Heart left ventricle (tissue), 16 donors: ENCODE results near the gene TMC5. TPM values are rescaled to one million over a fixed set of nuclear protein-coding genes. Genes with fewer than 3 reads are reported as not detected.

Source experiments
- ATAC-seq, 4 donors: fragments of 200-7000 bp; cut with Tn5 transposase; one replicate each; pipeline ENCODE4 v1.9.1; 2020 to 2022; ENCODE audit warnings: moderate library complexity in 4 of 4, mild to moderate bottlenecking in 3 of 4, moderate number of reproducible peaks in 1 of 4
- DNase-seq, 5 donors: peaks; one replicate each; pipeline ENCODE4 v3.0.0-alpha.2; 2020
- H3K27ac ChIP-seq, 12 donors: fragments of 200-600 bp; sonication (generic) in 4 of 12; one replicate each; pipeline versions ENCODE4 v1.5.0 to v1.8.0; 2016 to 2022; ENCODE audit warnings: mild to moderate bottlenecking in 2 of 12
- H3K27me3 ChIP-seq, 9 donors: fragments of 200-600 bp; sonication (generic) in 2 of 9; one replicate each; pipeline versions ENCODE4 v1.5.1 to v1.8.0; 2016 to 2022; ENCODE audit warnings: mild to moderate bottlenecking in 3 of 9
- H3K36me3 ChIP-seq, 9 donors: fragments of 200-600 bp; sonication (generic) in 2 of 9; one replicate each; pipeline versions ENCODE4 v1.5.0 to v1.8.0; 2018 to 2022; ENCODE audit warnings: mild to moderate bottlenecking in 2 of 9
- H3K4me1 ChIP-seq, 12 donors: fragments of 200-600 bp; sonication (generic) in 4 of 12; one replicate each; pipeline versions ENCODE4 v1.5.0 to v1.8.0; 2016 to 2022; ENCODE audit warnings: mild to moderate bottlenecking in 3 of 12
- H3K4me3 ChIP-seq, 12 donors: fragments of 200-600 bp; sonication (generic) in 4 of 12; one replicate each; pipeline versions ENCODE4 v1.5.0 to v1.8.0; 2017 to 2022; ENCODE audit warnings: mild to moderate bottlenecking in 9 of 12, moderate library complexity in 4 of 12
- H3K9me3 ChIP-seq, 12 donors: fragments of 200-600 bp; sonication (generic) in 4 of 12; one replicate each; pipeline versions ENCODE4 v1.5.0 to v1.8.0; 2016 to 2022; ENCODE audit warnings: mild to moderate bottlenecking in 1 of 12
- CTCF ChIP-seq, 12 donors: fragments of 200-600 bp; sonication (generic) in 4 of 12; IDR thresholded peaks; one replicate each; pipeline versions ENCODE4 v1.5.0 to v1.8.0; 2018 to 2022; ENCODE audit warnings: antibody characterized with exemption in 12 of 12, mild to moderate bottlenecking in 5 of 12
- POLR2A ChIP-seq, 2 donors: fragments of 450-650 bp; IDR thresholded peaks; one replicate each; pipeline ENCODE4 v1.6.1; 2017; ENCODE audit warnings: antibody characterized with exemption in 2 of 2, mild to moderate bottlenecking in 2 of 2, moderate library complexity in 2 of 2
- WGBS, 4 donors: extraction: QIAGEN DNeasy Blood & Tissue Kit in 2 of 4; methylation state at CpG; one replicate each; pipeline versions ENCODE4 v1.1.5 to v1.1.7; 2013 to 2018; 5-methylcytosine and 5-hydroxymethylcytosine counted together
- intact Hi-C, 10 donors: fragments of 100-400 bp; cut with DNase I; formaldehyde crosslinking; loops; one replicate each; pipeline versions ENCODE4 v1.11.1 to v1.14.2; 2022
- polyA plus RNA-seq, 2 donors: library from polyadenylated mRNA; stranded (reverse); fragments of 200-250 nt; gene quantifications; one replicate each; pipeline ENCODE4 v1.2.3, GENCODE V29; 2013
- total RNA-seq, 9 donors: library from RNA; depleted of rRNA in 2 of 9; stranded (reverse); fragments of >200 nt in 2 of 9; fragmentation: NEBNext Ultra II Directional in 3 of 9; extraction: Animal tissue kit (Norgen Biotek cat#: 25700) in 3 of 9; gene quantifications; one replicate each; pipeline versions ENCODE4 v1.1.0 to v1.2.4, GENCODE V29; 2016 to 2023
- donor health status: ischemic (EF 13 %, LVEDD 7.1; RV severe dilation, severe dysfunction).
- donor health status: healthy with polysubstance abuse.
- donor health status: DM: no; HTN: yes; CAD: no.
- donor health status: DM: no; HTN: no; CAD: no.
- donor health status: ischemic (EF 25% LVEDD 6.9; RV normal size, moderate dysfunction).
- donor health status: ischemic (EF 25% LVEDD 5.7; RV mildly dilated, moderate dysfunction).
- donor health status: healthy.
- donor health status: DM: yes; HTN: yes; CAD: no.
- donor health status: ischemic (EF 35%, LVEDD 5.7; RV mildly dilated, moderate dysfunction).
- donor health status: nonischemic (EF 11% LVEDD 7.7; RV severe dilation, severe dysfunction).
- donor health status: DM: yes; HTN: yes; CAD: no.
- donor health status: PGD.
- donor health status: ischemic (EF 29% LVEDD 5.4; RV normal size, mild dysfunction).
- donor health status: nonischemic (EF 23%, LVEDD 6.1; RV moderate dilation, normal function).

The TMC5 gene
- total and polyA plus RNA-seq, 11 donors = 1.8 TPM; not detected in 10

DNA sequence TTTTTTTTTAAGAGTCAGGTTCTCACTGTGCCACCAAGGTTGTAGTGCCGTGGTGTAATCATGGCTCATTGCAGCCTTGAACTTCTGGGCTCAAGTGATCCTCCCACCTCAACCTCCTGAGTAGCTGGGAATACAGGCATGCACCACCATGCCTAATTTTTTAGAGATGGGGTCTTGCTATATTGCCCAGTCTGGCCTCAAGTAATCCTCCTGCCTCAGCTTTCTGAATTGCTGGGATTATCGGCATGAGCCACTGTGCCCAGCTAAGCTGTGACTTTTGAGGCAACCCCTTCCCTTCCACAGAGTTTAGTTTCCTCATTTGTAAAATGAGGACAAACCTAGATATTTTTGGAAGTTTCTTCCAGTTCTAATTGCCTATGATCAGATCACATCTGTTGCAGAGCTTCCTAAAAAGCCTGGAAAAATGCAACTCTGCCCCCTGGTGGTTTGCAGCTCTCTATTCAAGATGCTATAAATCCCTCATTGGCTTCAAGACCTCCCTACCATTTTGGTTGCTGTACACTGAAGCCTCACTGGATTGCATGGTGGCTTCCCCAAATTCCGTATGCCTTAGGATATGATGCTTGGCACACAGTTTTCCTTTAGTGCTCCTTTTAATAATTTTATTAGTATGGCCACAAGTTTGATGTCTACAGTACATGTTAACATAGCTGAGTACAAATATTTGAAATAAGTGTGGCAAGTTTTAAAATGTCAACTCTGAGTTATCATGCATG lies 84.9 kb downstream of the TMC5 start:
- peak; percentile 55 to 79 (median 68) for TF ChIP-seq CTCF (IDR thresholded peaks at IDR 0.05)
- no peak for TF ChIP-seq POLR2A (IDR thresholded peaks at IDR 0.05)
- peaks cover 0 to 12% (median 2%) of the 10 kb centered on the region in 12 donors for H3K4me1 ChIP-seq
- H3K4me3 ChIP-seq = no peak overlapping the region
- no peaks in the 10 kb centered on the region for H3K27me3 ChIP-seq
- WGBS, 4 donors = 93 to 98% (median 95%) methylated on average over 3 of the region's 3 CpGs
- H3K36me3 ChIP-seq = peaks cover 0 to 97% (median 78%) of the 10 kb centered on the region in 9 donors
- no peak overlapping the region for H3K27ac ChIP-seq
- no peaks in the 10 kb centered on the region for H3K9me3 ChIP-seq
- DNase-seq (peak in 4 of 5 donors; percentile 57 to 69 (median 60)), ATAC-seq (peak in 3 of 4 donors; percentile 63 to 72 (median 65))
- intact Hi-C loops = loop anchor here (1.0 to 10.0 kb wide), 7 partner anchors 328 to 518 kb away; partner anchors contain the start of genes SYT17 (in 1 of the 10) and TMC7 (in 1 of the 10)

DNA sequence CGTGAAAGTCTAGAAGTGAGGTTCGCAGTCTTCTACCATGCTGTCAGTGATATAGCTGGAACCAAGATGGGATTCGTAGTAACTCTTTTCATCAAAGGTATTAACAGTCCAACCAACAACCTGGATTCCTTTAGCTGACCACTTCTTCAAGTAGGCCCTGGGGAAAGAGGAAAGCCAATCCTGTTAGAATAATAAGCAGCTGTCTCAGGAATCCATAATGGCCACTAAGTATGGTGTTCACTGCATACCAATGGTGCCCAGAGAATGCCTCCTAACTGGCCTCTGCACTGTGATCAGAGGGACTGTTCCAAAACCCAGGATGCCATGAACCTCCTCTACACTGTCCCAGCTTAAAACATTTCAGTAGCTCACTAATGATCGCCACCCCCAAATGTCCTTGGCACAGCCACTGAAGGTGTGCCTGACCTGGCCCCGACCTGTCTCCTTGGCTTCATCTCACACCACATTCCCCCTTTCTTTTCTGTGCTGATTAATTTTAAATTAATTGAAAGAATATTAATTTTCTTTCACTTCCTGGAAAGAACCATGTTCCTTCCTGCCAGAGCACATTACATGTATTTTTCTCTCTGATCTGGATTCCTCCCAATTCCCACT lies 85.9 kb downstream of the TMC5 start:
- Histone ChIP-seq H3K27me3 (no peaks in the 10 kb centered on the region), H3K4me3 (no peak overlapping the region), H3K9me3 (no peaks in the 10 kb centered on the region), H3K36me3 (peaks cover 0 to 99% (median 87%) of the 10 kb centered on the region in 9 donors), H3K27ac (no peak overlapping the region), H3K4me1 (peaks cover 0 to 12% (median 2%) of the 10 kb centered on the region in 12 donors)
- no peak for DNase-seq
- no peak for ATAC-seq
- 92 to 98% (median 94%) methylated on average over 5 of the region's 5 CpGs for WGBS, 4 donors
- intact Hi-C loops = loop anchor here (1.0 to 10.0 kb wide), 7 partner anchors 329 to 519 kb away; partner anchors contain the start of genes SYT17 (in 1 of the 10) and TMC7 (in 1 of the 10)
- TF ChIP-seq CTCF (IDR thresholded peaks at IDR 0.05) = no peak

- DNase-seq (peak in 1 of 5 donors; percentile 18), ATAC-seq (peak in 3 of 4 donors; percentile 50 to 59 (median 54))
- no peaks in the 10 kb centered on the region for H3K9me3 ChIP-seq
- H3K36me3 ChIP-seq = peaks cover 0 to 99% (median 90%) of the 10 kb centered on the region in 9 donors
- intact Hi-C loops = loop anchor here in 2 of 10 donors (10.0 kb wide), 2 partner anchors 331 to 521 kb away; partner anchors contain the start of gene TMC7 (in 1 of the 2)
- 51 to 76% (median 65%) methylated on average over 5 of the region's 5 CpGs for WGBS, 4 donors
- TF ChIP-seq POLR2A (IDR thresholded peaks at IDR 0.05) = no peak
- TF ChIP-seq CTCF (IDR thresholded peaks at IDR 0.05) = no peak
- H3K4me1 ChIP-seq = peaks cover 0 to 12% (median 4%) of the 10 kb centered on the region in 12 donors
- H3K27me3 ChIP-seq = no peaks in the 10 kb centered on the region
- H3K4me3 ChIP-seq = no peak overlapping the region
- H3K27ac ChIP-seq = no peak overlapping the region
These were observed 88.1 kb downstream of the TMC5 start for GRCh38 chr16:19505600-19506303.
